AG04450 (cell line): ENCODE results near the gene CEP250. TPM values are rescaled to one million over a fixed set of nuclear protein-coding genes. Genes with fewer than 3 reads are reported as not detected.

Experiments
- CTCF ChIA-PET: fragments of 300-600, 350-600 bp; formaldehyde crosslinking; extraction: SDS; loops from one replicate; lab custom pipeline; 2022; ENCODE audit warnings: antibody characterized with exemption, inconsistent platforms; lab: Charles Lee
- POLR2A ChIA-PET: fragments of 350-600 bp; formaldehyde crosslinking; extraction: SDS; loops from one replicate; lab custom pipeline; 2021; ENCODE audit warnings: antibody characterized with exemption, inconsistent platforms; lab: Yijun Ruan, JAX
- DNase-seq: peaks from one replicate; pipeline ENCODE4 v3.0.0-alpha.2; 2011; ENCODE audit warnings: low read depth, low spot score
- H3K27ac ChIP-seq: one replicate; pipeline ENCODE4 v1.5.1; 2012; ENCODE audit warnings: low read depth, low read length, control low read depth
- H3K27me3 ChIP-seq: one replicate; pipeline ENCODE4 v1.6.0; 2012; ENCODE audit warnings: low read length; ENCODE audit not compliant: control insufficient read depth, insufficient read depth
- H3K4me3 ChIP-seq: 2 replicates; pipeline ENCODE4 v1.5.1; 2011; ENCODE audit warnings: mild to moderate bottlenecking, low read depth, low read length, control low read depth
- H3K9me3 ChIP-seq: 2 replicates; pipeline ENCODE4 v1.5.1; 2012; ENCODE audit warnings: low read length; ENCODE audit not compliant: control insufficient read depth, insufficient read depth
- polyA plus RNA-seq: library from polyadenylated mRNA; depleted of rRNA; stranded (reverse); fragments of >200 nt; gene quantifications from 2 replicates; pipeline ENCODE4 v1.2.3, GENCODE V29; 2011
- TF ChIP-seq, protein P1 (sequence below): IDR thresholded peaks from 2 replicates; pipeline ENCODE4 v1.5.1; 2011; ENCODE audit warnings: low read depth, low read length, control low read depth, inconsistent platforms

The CEP250 gene
- polyA plus RNA-seq, 1 experiment, result 16.8 TPM

DNA sequence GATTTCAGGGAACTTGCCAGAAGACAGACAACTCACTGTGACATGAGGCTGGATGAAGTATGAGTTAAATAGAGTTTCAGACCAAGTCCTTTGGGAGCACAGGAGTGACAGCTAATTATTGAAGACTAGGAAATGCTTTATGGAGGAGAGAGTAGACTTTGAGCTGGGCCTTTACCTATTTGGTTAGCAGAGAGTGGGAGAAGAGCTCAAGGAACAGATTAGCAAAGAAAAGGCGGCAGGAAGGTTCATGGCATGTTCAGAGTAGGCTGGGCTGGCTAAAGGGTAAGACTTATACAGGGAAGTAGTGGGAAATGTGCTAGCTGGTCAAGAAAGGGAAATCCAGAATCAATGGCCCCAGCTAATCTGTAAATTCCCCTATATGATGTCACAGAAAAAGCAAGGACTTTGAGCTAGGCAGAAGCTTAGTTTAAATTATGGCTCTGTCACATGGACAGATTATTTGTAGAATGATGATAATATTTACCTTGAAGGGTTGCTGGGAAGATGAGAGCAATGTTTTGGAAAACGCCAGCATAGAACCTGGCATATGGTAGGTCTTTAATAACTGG, 19.0 kb downstream of the CEP250 start:
- POLR2A ChIA-PET, result no interaction called here

DNA sequence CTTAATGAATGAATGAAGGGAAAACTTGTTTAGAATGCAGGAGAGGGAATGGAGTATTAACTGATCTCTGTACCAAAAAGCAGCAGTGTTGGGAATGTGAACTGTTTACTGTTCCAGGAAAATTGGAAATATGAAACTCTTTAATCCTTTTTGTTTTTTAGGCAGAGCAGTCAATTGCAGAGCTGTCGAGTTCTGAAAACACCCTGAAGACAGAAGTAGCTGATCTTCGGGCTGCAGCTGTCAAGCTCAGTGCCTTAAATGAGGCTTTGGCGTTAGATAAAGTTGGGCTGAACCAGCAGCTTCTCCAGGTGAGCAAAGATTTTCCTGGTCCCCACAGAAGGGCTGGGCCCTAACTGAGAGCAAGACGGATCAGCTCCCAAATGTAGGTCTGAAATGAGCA, 20.9 kb downstream of the CEP250 start:
- TF ChIP-seq, protein P1, sequence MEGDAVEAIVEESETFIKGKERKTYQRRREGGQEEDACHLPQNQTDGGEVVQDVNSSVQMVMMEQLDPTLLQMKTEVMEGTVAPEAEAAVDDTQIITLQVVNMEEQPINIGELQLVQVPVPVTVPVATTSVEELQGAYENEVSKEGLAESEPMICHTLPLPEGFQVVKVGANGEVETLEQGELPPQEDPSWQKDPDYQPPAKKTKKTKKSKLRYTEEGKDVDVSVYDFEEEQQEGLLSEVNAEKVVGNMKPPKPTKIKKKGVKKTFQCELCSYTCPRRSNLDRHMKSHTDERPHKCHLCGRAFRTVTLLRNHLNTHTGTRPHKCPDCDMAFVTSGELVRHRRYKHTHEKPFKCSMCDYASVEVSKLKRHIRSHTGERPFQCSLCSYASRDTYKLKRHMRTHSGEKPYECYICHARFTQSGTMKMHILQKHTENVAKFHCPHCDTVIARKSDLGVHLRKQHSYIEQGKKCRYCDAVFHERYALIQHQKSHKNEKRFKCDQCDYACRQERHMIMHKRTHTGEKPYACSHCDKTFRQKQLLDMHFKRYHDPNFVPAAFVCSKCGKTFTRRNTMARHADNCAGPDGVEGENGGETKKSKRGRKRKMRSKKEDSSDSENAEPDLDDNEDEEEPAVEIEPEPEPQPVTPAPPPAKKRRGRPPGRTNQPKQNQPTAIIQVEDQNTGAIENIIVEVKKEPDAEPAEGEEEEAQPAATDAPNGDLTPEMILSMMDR, result no peak
- no peak for DNase-seq
- ChIA-PET POLR2A (no interaction called here), CTCF (no interaction called here)
- Histone ChIP-seq H3K27me3 (no peaks in the 10 kb centered on the region), H3K27ac (no peak overlapping the region), H3K9me3 (no peaks in the 10 kb centered on the region), H3K4me3 (no peak overlapping the region)

More for the DNA sequence above, 19.0 kb downstream of the CEP250 start:
- CTCF ChIA-PET, result interaction anchor here (0.5 to 2.2 kb wide), 2 partner anchors 11 to 116 kb away, joined by 3 to 9 read pairs; no protein-coding TSS in a partner anchor
- no peaks in the 10 kb centered on the region for H3K9me3 ChIP-seq
- DNase-seq, result no peak
- TF ChIP-seq, protein P1, result no peak
- no peaks in the 10 kb centered on the region for H3K27me3 ChIP-seq
- no peak overlapping the region for H3K4me3 ChIP-seq
- H3K27ac ChIP-seq, result no peak overlapping the region

DNA sequence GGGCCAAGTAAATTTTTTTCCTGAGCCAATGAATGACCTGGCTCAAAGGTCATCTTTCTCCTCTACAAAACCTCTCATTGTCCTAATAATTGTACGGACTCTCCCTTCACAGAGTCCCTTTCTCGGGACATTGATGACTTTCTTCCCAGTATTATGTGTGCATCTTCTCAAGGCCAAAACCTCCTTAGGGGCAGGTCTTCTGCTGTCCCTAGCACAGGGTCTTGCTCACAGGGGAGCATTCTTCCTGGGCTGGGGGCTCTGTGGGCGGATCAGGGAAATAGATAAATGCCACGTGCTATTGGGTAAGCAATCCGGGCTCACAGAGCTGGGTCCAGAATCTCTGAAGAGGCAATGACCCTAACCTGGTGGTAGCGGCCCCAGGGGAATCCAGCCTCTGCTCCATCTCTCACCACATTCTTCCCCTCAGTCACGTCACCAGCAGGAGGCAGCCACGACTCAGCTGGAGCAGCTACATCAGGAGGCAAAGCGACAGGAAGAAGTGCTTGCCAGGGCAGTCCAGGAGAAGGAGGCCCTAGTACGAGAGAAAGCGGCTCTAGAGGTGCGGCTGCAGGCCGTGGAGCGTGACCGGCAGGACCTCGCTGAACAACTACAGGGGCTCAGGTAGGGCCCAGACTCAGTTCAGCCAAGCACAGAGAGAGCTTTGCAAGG, 23.5 kb downstream of the CEP250 start:
- H3K27ac ChIP-seq, result no peak overlapping the region
- no peak overlapping the region for H3K4me3 ChIP-seq
- TF ChIP-seq, protein P1, result no peak
- no peak for DNase-seq
- no peaks in the 10 kb centered on the region for H3K9me3 ChIP-seq
- CTCF ChIA-PET, result no interaction called here
- no peaks in the 10 kb centered on the region for H3K27me3 ChIP-seq
- POLR2A ChIA-PET, result interaction anchor here (0.5 kb wide), 1 partner anchor 197 kb away, joined by 3 read pairs; no protein-coding TSS in a partner anchor

DNA sequence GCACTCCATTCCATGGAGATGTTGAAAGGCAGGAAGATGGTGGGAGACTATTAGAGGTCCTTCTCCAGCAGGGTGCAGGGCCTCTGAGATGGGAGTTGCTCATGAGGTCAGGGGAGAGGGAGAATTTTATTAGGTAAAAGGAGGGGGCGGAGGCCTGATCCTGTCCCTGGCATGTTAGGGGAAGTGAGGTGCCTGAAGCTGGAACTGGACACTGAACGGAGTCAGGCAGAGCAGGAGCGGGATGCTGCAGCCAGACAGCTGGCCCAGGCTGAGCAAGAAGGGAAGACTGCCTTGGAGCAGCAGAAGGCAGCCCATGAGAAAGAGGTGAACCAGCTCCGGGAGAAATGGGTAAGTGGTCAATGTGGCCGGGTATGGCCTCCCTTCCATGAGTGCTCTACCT, 24.4 kb downstream of the CEP250 start:
- ChIA-PET POLR2A (no interaction called here), CTCF (no interaction called here)
- no peaks in the 10 kb centered on the region for H3K27me3 ChIP-seq
- no peaks in the 10 kb centered on the region for H3K9me3 ChIP-seq
- TF ChIP-seq, protein P1, result no peak
- H3K4me3 ChIP-seq, result no peak overlapping the region
- H3K27ac ChIP-seq, result no peak overlapping the region
- no peak for DNase-seq

DNA sequence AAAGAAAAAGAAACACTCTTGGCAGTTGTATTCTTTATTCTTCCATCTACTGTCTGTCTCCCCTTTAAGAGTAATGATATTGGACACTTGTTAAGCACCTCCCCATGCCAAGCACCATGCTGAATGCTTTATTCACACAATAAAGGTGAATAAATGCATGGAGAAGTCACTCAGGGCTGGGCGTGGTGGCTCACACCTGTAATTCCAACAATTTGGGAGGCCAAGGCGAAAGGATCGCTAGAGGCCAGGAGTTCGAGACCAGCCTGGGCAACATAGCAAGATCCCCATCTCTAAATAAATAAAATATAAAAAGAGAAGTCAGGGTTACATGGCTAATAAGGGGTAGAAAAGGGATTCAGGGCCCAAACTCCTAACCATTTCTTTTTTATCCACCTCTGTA, 32.1 kb downstream of the CEP250 start:
- CTCF ChIA-PET, result no interaction called here
- TF ChIP-seq, protein P1, result no peak
- no peaks in the 10 kb centered on the region for H3K9me3 ChIP-seq
- no peak overlapping the region for H3K4me3 ChIP-seq
- H3K27me3 ChIP-seq, result no peaks in the 10 kb centered on the region
- H3K27ac ChIP-seq, result no peak overlapping the region
- DNase-seq, result no peak
- POLR2A ChIA-PET, result no interaction called here
